ENCODE results near the gene RNPEPL1. TPM values are rescaled to one million over a fixed set of nuclear protein-coding genes. Genes with fewer than 3 reads are reported as not detected.

The RNPEPL1 gene
- total RNA-seq, 1 donor from 2014 or later = 20.8 TPM

DNA sequence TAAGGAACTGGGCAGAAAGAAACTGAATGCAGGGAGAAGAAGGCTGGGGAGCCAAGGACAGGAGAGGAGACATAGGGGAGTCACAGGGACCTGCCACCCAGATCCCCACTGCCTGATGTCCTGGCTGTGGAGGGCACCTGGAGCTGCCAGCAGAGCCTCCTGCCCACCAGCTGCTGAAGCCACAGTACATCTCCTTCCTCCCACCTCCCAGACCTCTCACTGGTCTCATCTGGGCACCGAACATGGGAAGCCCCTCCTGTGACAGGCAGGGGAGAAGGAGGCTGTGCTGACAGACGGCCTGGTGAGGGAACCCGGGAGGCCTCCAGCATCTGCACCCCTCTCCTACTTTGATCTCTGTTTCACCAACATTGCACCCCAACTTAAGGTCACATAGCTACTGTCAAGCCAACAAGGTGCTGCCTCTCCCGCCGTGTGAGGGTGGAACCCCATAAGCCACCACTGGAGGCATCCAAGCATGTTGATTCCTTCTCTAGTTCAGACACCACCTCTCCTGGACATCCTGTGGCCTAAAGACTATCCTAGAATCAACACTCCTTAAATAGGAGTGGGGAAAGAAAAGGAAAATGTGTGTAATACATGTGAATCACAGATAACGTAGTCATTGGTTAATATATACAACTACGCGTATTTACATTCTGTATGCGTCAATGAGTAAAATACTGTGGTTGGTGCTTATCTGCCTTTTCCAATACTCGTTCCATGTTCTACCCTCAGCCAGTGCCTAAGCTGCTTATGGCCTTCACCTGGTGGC, 3.5 kb upstream of the RNPEPL1 start:
- DNase-seq (ENCODE audit: low read depth, low spot score) = no peak

DNA sequence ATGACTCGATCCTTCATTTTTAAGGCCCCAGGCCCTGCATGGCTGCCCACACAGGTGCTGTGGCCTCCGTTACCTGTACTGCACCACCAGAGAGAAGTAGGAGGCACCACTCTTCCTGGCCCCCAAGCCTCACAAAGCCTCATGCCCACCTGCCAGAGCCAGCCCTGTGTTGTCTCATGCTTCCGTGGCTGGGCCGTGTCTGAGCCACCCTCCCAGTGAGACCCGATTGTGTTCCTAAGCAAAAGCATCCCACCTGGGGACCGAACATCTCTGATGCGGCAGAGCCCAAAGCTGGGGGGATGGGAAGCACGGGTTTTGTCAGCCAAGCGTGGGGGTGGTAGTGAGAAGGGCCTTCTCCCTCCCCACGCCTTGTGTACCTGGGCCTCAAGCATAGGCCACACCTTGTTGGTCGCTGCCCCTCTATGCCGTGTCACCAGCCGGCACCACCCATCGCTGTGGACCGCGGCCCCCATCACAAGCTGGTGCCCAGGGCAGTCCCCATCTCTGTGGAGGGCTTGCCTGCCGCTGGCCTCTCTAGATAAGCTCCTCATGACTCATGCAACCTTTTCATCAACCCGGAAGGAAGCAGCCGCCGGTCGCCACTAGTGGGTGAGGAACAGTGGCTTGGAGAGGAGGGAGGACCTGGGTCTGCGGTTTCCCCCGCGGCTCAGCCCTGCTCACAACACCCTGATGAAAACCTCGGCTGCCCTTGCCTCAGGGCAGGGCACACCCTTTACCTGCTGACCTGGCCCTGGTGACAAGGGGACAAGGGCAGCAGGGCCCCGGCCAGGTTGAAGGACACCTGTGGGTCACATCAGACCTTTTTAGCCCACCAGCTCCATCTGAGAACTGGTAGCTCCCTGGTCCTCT, 2.7 kb upstream of the RNPEPL1 start:
- DNase-seq (ENCODE audit: low read depth, low spot score) = no peak

GRCh38 chr2:240566203-240567136, 1.8 kb upstream of the RNPEPL1 start:
- no peak for DNase-seq (ENCODE audit: low read depth, low spot score)

- no peak for DNase-seq (ENCODE audit: low read depth, low spot score)
Measured at GRCh38 chr2:240567137-240567871, 980 bp upstream of the RNPEPL1 start.

DNA sequence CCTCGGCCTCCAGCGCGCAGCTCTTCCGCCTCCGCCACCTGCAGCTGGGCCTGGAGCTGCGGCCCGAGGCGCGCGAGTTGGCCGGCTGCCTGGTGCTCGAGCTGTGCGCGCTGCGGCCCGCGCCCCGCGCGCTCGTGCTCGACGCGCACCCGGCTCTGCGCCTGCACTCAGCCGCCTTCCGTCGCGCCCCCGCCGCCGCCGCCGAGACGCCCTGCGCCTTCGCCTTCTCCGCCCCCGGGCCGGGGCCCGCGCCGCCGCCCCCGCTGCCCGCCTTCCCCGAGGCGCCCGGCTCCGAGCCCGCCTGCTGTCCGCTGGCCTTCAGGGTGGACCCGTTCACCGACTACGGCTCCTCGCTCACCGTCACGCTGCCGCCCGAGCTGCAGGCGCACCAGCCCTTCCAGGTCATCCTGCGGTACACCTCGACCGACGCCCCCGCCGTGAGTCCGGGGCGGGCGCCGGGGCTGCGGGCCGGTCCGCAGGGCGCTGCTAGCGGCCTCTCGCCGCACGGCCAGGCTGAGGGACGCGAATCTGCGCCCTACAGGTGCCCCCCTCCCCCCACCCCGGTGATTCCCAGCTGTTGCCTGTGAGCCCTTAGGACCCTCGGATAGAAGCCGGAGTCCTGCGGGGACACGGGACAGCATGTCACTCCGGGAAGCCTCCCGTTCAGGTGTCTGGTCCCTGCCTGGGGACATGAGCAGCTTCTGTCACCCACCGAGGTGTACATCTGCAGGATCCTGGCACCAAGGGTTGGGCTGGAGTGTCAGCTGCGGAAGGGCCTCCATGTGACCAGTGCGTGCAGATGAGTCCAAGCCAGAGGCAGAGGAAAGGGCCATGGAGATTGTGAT, 616 bp downstream of the RNPEPL1 start:
- no peak for DNase-seq (ENCODE audit: low read depth, low spot score)

GRCh38 chr2:240569523-240569997, 1.3 kb downstream of the RNPEPL1 start:
- no peak for DNase-seq (ENCODE audit: low read depth, low spot score)

- no peak for DNase-seq (ENCODE audit: low read depth, low spot score)
Measured at GRCh38 chr2:240569998-240570530, 1.8 kb downstream of the RNPEPL1 start.

DNA sequence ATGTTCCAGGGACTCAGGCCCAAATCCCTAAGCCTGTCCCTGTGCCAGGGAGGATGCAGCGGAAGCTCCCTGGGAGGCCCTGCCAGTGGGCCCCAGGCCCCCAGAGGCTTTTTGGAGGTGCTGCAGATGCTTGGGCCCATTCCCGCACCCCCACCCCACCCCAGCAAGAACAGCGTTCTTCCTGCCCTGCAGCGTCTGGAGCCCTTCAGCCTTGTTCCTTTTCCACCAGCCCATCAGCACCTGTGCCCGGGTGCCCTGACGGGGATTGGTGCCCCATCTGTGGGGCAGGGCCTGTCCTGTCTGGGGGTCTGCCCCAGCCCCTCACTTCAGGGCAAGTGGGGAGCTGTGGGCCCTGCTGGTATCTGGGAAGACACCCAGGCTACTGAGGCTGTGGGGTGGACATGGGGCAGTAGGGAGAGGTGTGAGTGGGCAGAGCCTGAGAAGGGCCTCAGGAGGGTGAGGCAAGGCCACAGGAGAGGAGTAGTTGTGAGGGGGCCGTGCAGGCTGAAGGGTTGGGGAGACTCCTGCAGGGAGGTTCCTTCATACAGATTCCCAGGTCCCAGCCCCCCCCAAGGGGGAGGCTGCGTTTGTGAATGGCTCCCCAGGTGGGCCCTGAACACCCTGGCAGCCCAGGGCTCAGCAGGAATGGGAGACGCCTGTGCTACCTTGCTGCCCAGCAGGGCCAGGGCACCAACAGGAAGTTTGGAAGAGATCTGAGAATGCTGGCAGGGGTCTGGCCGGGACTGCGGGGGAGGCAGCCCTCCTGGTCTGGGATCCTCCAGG, 2.4 kb downstream of the RNPEPL1 start:
- DNase-seq (ENCODE audit: low read depth, low spot score) = no peak

DNA sequence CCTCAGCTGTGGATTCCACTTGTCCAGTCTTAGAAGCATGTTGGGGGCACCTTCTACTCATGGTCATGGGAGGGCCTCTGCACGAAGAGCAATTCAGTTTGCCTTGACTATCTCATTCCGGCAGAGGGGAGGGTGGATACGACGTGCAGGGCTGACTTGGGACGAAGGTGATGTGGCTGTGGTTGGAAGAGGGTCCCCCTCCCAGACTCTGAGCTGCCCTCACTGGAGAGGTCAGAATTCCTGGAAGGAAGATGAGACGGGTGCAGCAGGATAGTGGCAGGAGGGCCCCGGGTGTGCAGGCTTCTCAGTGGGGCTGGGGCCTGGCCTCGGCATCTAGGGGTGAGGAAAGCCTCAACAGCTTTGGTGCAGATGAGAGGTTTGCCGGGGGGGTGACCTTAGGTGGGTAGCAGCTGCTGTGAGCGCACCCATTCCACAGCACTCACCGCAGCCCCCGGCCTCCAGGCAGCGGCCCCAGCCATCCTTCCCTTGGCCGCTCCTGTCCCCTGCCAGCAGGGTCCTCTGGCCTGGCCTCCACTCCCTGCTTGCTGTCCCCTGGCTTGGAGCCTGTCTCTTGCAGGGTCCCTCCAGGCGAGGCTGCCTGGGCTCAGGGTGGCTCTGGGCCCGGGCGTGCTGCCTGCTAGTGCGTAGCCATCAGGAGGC, 3.2 kb downstream of the RNPEPL1 start:
- DNase-seq (ENCODE audit: low read depth, low spot score) = no peak

DNA sequence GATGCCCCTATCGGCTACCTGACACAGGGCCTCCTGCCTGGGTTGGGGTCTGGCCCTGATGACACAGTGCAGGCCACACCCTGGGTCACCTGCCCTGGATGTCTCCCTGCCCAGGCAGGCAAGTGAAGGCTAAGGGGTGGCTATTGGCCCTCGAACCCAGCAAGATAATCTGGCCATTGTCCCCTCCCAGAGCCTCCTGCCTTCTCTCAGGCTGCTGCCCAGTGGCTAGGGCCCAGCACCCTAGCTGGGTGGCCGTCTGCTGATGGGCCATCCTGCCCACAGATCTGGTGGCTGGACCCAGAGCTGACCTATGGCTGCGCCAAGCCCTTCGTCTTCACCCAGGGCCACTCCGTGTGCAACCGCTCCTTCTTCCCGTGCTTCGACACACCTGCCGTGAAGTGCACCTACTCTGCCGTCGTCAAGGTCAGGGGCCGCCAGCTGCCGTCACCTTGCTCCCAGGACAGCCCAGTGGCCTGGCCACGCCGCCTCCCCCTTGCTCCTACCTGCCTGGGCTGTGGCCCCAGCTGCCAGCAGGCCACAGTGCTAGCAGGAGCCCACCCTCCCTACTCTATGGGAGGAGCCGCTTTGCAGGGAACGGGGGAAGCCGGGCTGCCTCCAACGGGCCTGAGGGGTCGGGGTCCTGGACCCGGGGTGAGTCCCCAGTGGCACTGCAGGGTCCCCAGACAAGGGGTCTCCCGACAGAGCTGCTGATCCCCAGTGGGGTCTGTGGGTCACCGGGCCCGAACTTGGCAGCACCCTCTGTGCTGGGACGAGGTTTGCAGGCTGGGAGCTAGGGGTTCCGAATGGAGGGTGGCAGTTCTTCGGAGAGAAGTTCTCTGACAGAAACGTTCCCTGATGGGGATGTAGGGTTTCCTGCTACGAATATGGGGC, 4.1 kb downstream of the RNPEPL1 start:
- no peak for DNase-seq (ENCODE audit: low read depth, low spot score)

- no peak for DNase-seq (ENCODE audit: low read depth, low spot score)
Measured at GRCh38 chr2:240573071-240573515, 4.8 kb downstream of the RNPEPL1 start.

- DNase-seq (ENCODE audit: low read depth, low spot score) = no peak
Measured at GRCh38 chr2:240573516-240574385, 5.5 kb downstream of the RNPEPL1 start.

GRCh38 chr2:240574386-240575100, 6.3 kb downstream of the RNPEPL1 start:
- DNase-seq (ENCODE audit: low read depth, low spot score) = no peak

GRCh38 chr2:240575101-240575965, 7.0 kb downstream of the RNPEPL1 start:
- no peak for DNase-seq (ENCODE audit: low read depth, low spot score)
